NCI-H128 (cell line): Measurements from ENCODE around the gene POMZP3.
"Not testable (repeated sequence)": the region's sequence is repeated elsewhere in the genome, so short reads cannot be mapped to it uniquely, and the experiment has no call there.

Experiments used
- DNase-seq: peaks from one replicate; lab custom pipeline; 2025; ENCODE audit not compliant: unreplicated experiment; lab: John Stamatoyannopoulos, UW

Gene POMZP3

DNA sequence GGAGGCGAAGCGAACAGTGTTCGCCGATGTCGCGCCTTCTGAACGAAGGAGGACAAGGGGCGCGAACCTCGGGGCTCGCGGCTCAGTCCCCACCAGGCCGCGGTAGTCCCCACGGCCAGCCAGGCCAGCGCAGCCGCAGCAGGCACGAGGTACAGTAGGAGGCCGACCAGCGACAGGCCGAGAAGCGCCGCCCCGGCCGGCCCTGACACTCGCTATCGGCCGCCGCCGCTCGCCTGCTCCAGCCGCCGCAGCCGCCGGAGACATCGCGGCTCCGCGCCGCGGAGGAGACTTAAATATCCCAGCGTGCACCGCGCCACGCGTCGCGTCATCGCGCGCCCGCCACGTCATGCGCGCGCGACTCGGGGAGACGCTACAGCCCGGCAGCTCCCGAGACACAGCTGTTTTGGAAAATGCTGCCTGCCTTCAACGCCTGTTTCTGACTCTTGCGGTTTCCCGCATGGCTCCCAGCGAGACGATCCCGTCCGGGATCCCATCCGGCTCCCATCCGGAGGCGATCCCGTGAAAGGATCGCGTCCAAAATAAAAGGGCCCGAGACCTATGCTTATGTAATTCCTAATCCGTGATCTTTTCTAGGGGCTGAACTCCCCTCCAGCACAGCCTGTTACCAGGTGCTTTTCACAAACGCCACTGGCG is at the start of gene POMZP3:
Gene POMZP3 (minus strand): TSS at position 291 of the 654 bp plus-strand sequence. CDS start 1,215 bp downstream, outside the sequence.
- DNase-seq: not testable (repeated sequence)

DNA sequence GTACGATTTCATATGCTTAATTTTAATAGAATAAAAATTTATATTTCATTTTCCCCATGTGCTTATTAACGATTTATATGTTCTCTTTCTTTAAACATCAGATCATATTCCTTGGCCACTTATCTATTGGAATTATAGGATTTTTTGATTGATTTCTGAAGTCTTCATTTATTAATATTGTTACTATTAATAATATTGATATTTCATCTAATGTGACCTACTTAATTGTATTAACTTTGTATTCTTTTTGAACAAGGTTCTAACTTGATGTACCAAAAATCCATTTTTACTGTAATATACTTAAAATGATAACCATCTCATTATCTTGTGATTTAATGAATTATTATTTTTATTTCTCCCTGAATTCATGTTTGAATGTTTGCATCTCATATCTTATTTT is 48.7 kb upstream of the POMZP3 start:
- not testable (repeated sequence) for DNase-seq

DNA sequence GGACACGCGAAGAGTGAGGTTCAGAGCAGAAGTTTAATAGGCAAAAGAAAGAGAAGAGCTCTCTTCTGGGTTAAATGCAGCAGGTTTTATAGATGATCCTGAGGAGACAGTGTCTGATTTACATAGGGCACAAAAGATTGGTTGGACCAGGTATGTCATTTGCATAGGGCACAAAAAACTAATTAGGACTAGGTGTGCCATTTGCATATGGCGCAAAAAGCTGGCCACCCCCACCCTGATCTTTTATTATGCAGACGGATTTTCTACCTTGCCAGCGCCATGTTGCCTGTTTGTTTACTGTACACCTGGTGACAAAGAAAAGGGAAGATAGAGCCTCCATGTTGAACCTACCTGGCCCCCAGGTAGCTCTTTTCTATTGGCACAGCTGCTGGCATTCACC is 46.3 kb upstream of the POMZP3 start:
- not testable (repeated sequence) for DNase-seq

DNA sequence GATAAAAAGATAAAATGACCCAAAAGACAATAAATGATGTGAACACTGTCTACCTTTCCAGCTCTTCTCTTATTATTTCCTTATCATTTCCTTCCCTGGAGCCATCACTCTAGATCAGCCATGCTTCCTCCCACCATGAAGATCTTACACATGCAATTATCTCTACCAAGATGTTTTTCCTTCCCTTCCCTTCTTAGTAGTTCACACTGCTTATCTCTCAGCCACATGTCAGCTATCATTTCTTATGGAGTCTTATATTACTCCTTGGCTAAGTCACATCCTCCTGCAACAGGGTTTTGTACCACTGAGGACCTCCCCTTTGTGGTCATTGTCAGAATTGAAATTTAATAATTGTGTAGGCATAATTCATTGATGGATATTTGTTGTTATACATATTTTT is 32.1 kb upstream of the POMZP3 start:
- DNase-seq: not testable (repeated sequence)

DNA sequence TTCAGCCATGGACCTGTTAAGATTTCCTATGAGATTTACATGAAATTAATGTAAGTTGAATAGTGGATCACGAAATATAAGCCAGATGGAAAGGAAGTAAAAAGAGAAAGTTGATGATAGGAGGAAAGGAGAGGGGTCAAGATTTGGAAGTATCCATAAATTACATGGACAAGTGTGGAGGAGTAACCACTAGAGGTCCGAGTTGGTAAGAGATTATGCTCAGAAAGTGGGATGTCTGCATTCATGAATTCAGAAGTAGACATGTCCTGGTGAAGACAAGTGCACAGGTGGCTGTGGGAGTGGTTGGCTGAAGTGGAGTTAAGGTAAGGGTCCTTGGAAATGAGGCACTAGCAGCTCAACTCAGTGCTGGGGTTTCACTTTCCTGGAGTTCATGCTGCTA is 29.3 kb upstream of the POMZP3 start:
- not testable (repeated sequence) for DNase-seq

DNA sequence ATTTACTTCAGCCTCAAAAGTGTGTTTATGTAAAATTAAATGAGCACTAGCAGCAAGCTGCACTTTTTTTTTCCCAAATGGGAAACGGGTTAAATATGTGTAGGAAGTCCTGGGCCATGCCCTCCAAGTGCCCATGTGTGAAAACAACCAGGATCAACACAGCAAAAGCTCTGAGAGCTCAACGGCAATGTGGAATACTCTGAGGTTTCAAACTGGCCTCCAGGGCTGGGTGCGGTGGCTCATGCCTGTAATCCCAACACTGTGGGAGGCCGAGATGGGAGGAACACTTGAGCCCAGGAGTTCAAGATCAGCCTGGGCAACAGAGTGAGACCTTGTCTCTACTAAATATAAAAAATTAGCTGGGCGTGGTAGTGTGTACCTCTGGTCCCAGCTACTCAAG is 15.5 kb upstream of the POMZP3 start:
- DNase-seq: not testable (repeated sequence)

DNA sequence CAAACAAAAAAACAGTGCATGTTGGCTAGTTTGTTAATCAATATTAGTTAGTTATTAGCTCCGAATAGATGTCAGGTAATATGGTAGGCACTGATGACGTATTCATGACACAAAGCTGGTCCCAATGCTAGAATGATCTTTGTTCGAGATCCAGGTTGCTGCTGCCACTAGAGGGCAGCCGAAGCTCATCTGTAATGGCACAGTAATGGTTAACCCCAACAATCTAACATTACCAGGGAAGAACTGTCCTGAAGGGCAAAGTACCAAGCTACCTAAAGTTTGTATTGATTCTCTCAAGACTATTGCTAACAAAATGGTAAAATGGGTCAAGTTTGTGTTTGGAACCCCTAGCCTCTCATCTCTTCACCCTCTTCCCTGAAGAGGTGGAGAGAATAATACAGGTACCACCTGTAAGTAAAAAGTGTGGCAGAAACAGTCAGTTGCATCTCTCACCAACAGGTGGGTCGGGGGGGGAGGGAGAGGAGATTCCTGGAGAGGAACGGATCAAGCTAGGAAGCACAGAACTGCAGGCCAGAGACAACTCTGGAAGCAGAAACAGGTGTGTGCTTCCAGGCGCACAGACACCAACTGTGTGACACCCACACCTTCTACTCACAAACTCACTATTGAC is 10.1 kb upstream of the POMZP3 start:
- DNase-seq: not testable (repeated sequence)

DNA sequence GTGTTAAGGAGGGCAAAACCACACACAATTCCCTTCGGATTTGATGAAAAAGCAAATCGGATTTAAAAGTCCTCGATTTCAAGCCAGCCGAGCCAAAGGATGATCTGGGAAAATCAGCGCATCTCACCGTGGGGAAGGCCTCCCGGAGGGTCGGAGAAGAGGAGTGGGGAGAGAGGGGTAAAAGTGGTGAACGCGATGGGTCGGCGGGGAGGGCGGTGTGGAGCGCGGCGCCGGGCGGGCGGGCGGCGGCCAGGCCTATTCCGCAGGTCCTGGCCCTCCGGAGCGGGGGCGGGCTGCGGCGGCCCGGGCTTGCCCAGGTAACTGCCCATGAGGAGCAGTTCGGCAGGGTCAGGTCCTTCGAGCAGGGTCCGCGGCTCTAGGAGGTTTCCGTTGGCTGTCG is 498 bp downstream of the POMZP3 start:
- not testable (repeated sequence) for DNase-seq

DNA sequence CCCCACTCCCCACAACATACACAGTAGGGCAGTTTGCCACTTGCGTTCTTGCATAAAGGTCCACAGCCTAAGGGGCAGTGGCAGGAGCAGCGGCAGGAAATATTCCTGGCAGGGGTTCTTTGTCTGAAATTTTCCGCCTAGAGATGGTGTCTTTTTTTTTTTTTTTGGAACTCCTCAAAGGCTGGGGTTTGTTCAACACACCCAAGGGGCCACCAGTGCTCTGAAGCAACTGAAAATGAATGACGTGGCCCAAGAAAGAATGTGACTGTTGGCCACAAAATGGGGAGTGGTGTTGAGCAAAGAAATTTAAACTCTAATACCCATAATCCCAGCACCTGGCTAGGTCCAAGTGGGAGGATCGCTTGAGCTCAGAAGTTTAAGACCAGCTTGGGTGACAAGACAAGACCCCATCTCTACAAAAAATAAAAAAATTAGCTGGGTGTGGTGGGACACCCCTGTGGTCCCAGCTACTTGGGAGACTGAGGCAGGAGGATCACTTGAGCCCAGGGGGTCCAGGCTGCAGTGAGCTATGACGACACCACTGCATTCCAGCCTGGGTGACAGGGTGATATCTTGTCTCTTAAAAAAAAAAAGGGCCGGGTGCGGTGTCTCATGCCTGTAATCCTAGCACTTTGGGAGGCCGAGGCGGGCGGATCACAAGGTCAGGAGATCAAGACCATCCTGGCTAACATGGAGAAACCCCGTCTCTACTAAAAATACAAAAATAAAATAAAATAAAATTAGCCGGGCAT is 7.5 kb downstream of the POMZP3 start:
- not testable (repeated sequence) for DNase-seq

DNA sequence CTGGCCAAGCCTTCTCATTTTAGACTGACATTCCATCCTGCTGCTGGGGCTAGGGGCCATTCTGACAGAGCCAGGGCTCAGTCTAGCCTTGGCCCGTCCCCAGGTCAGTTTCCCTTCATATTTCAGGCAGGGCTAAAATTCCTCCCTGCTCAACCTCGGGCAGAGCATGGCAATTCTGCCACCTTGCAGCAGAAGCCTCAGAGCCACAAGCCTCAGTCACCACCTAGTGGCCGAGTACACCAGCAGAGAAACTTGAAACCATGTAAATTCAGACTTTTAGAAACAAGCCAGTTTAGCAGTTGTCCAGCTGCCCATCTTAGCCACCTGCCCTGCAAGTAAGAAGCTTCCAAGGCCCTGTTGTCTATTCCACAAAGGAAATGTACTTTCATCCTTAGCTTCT is 13.3 kb downstream of the POMZP3 start:
- not testable (repeated sequence) for DNase-seq

DNA sequence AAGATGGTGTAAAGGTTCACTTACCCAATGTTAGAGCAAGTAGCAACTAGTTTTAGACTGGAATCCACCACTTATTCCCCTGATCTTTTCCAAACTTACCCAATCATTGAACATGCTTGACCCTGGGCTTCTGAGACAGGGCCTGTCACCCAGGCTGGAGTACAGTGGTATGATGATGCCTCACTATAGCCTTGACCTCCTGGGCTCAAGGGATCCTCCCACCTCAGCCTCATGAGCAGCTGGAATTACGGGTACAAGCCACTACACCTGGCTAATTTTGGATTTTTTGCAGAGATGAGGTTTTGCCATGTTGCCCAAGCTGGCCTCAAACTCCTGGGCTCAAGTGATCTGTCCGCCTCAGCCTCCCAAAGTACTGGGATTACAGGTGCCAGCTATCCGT is 14.8 kb downstream of the POMZP3 start:
- not testable (repeated sequence) for DNase-seq

DNA sequence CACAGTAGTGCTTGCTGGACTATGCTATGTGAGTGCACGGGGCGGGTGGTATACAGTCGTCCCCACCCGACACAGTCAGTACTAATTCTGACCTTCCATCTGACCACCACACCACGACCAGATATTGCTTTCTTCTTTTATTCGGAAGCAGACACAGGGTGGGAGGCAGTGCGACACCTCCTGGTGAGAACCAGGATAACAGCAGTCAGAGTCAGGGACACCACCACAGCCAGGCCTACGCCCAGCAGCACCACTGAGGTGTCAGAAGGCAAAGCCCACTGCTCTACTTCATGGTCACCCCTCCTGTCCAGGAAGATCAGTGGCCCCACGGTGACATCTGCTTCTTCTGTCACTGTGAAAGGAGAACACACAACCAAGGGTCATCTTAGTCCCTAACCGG is 17.2 kb downstream of the POMZP3 start:
- not testable (repeated sequence) for DNase-seq

DNA sequence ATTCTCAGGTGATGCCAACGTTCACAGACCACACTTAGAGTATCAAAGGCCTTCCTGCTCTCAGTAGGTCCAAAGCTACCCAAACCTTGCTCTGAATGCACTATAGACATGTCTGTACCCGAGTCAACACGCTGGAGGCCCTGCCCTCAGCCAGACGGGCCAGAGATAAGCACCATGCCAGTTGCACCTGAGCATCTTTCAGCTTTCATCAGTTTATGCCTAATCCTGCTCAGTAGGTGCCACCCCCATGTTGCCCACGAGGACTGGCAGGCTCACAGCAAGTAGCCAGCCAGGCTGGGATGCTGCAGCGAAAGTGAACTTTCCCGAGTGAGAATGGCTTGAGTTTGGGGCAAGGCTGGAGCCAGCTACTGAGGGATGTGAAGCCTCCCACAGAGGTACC is 18.6 kb downstream of the POMZP3 start:
- DNase-seq: not testable (repeated sequence)

DNA sequence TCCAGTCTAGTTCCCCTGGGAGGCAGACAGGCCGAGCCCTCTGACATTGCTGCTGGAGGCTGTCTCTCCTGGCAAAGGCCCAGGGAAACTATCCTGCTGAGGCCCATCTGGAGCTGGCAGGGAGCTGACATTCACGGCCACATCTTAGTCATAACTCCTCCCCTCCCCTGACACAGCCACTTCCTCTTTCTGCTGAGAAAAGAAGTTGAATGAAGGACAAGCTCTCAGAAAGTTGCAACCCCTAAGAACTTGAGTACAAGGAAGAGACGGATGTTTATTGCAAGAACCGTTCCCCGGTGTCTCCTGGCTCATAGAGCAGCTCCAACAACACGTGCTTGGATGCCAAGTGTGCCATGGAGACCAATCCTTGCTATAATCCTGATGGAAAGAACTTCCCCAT is 21.1 kb downstream of the POMZP3 start:
- not testable (repeated sequence) for DNase-seq

DNA sequence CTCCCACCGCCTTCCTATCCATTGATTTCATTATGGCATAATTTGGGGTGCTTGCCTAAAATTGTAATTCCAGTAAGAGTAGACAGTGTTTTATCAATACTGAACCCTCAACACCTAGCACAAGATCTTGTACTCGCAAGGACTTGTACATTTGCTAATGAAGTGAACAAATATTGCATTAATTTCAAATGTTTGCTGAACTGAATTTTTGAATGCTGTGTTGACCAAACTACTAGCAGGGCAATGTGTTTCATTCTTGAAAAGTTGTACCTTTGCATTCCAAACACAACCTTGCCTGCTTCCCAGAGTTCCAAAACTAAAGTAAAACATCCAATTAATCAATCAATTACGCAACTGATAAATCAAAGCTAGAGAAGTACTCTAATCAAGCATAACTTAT is 26.4 kb downstream of the POMZP3 start:
- not testable (repeated sequence) for DNase-seq

DNA sequence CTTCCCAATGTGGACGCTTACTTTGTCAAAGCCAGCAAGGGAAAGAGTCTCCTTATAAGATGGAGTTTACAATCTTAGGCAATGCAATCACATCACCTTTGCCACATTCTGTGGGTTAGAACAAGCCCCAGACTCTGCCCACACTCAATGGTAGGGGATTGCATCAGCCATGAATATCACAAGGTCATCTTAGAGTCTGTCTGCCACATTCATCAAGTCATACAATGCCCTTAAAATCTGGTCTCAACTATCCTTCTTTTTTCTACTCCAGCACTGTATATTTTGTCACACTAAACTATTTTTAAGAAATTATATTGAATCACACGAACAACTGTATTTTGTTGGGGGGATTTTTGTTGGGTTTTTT is 27.0 kb downstream of the POMZP3 start:
- not testable (repeated sequence) for DNase-seq

DNA sequence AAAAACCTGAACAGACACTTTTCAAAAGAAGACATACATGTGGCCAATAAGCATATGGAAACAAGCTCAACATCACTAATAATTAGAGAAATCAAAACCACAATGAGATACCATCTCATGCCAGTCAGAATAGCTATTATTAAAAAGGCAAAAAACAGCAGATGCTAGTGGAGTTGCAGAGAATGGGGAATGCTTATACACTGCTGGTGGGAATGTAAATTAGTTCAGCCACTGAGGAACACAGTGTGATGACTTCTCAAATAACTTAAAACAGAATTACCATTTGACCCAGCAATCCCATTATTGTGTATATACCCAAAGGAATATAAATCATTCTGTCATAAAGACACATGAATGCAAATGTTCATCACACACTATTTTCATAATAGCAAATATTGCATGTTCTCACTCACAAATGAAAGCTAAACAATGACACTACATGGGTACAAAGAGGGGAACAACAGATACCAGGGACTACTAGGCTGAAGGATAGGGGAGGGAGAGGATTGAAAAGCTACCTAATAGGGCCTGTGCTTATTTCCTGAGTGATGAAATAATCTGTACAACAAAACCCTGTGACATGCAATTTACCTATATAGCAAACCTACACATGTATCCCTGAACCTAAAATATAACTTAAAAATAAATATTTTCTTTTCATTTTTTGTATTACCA is 28.4 kb downstream of the POMZP3 start:
- DNase-seq: not testable (repeated sequence)

DNA sequence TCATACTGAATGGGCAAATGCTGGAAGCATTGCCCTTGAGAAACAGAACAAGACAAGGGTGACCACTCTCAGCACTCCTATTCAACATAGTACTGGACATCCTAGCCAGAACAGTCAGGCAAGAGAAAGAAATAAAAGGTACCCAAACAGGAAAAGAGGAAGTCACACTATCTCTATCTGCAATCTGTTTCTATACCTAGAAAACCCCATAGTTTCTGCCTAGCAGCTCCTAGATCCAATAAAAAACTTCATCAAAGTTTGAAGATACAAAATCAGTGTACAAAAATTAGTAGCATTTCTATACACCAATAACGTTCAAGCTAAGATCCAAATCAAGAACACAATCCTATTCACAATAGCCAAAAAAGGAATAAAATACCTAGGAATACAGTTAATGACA is 29.8 kb downstream of the POMZP3 start:
- not testable (repeated sequence) for DNase-seq

DNA sequence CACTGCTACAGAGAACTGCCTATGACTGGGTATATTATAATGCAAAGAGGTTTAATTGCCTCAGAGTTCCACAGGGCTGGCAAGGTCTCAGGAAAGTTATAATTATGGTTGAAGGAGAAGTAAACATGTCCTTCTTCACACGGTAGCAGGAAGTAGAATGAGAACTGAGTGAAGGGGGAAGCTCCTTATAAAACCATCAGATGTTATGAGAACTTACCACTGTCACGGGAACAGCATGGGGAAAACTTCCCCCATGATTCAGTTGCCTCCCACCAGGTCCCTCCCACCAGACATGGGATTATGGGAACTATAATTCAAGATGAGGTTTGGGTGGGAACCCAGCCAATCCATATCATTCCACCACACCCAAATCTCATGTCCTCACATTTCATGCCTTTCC is 34.4 kb downstream of the POMZP3 start:
- not testable (repeated sequence) for DNase-seq

DNA sequence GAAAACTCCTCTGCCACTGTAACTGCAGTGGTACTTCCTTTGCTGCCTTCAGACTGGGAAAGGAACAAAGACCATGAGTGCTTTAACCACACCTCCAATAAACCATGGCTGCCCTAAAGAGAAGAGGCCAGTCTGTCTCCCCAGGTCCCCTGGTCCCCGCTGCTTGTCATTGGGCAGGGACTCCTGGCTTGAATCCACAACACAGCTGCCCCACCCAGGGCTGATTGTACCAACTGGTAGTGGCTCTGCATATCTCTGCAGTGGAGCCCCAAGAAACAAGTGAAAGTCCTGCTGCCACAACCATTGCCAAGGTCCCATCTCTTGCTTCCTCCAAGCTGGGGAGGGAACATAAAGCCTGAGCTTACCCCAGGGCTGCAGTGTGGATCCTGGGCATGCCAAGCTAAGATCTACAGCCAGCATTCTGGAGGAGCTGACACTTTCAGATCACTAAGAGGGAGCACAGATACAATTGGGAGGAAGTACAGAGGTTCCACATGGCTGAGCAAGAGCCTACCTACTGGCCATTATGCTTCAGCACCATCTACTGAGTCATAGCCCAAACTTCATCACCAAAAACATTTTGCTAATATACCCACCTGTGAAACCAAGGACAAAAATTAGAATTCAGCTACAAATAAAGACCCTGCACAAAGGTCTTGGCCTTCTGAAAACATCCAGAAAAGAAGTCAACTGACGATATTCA is 35.3 kb downstream of the POMZP3 start:
- not testable (repeated sequence) for DNase-seq

DNA sequence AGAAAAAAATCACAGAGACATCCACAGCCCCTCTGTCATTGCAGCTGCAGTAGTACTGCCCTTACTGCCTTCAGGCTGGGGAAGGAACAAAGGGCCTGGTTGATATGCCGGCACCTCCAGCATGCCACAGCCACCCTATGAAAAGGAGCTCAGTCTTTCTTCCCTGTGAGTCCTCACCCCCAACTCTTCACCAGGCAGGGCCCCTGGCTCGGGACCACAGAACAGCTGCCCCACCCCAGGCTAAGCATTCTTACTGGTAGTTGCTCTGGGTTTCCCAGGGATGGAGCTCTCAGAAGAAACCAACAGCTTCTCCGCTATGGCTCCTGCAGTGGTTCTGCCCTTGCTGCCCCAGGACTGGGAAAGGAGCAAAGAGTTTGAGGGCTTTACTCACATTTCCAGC is 36.0 kb downstream of the POMZP3 start:
- not testable (repeated sequence) for DNase-seq
